HG02852 (cell line): ENCODE results near the gene AHCY.
"Not testable (repeated sequence)": the region's sequence is repeated elsewhere in the genome, so short reads cannot be mapped to it uniquely, and the experiment has no call there.

Experiments used
- ATAC-seq: cut with Tn5 transposase; IDR thresholded peaks from one replicate; pipeline ENCODE4 v1.9.1; 2021; ENCODE audit warnings: mild to moderate bottlenecking, moderate library complexity; ENCODE audit not compliant: unreplicated experiment

Gene AHCY

GRCh38 chr20:34262488-34263288, 40.5 kb downstream of the AHCY start:
- no peak for ATAC-seq

GRCh38 chr20:34260208-34260942, 42.8 kb downstream of the AHCY start:
- no peak for ATAC-seq

GRCh38 chr20:34256629-34257124, 46.5 kb downstream of the AHCY start:
- ATAC-seq, result no peak

- ATAC-seq, result no peak
These were observed 48.2 kb downstream of the AHCY start for GRCh38 chr20:34254979-34255378.

- ATAC-seq, result not testable (repeated sequence)
These were observed 50.6 kb downstream of the AHCY start for GRCh38 chr20:34252431-34253086.

- ATAC-seq, result no peak
These were observed 51.5 kb downstream of the AHCY start for GRCh38 chr20:34251619-34252018.

GRCh38 chr20:34250005-34250404, 53.1 kb downstream of the AHCY start:
- ATAC-seq, result no peak

- ATAC-seq, result no peak
These were observed 53.9 kb downstream of the AHCY start for GRCh38 chr20:34249291-34249690.

- no peak for ATAC-seq
These were observed 57.0 kb downstream of the AHCY start for GRCh38 chr20:34246126-34246626.

GRCh38 chr20:34243377-34243776, 59.8 kb downstream of the AHCY start:
- no peak for ATAC-seq

- no peak for ATAC-seq
These were observed 60.3 kb downstream of the AHCY start for GRCh38 chr20:34242879-34243278.

- not testable (repeated sequence) for ATAC-seq
These were observed 61.1 kb downstream of the AHCY start for GRCh38 chr20:34242015-34242414.

- no peak for ATAC-seq
These were observed 62.2 kb downstream of the AHCY start, which contains the start of gene ASIP for GRCh38 chr20:34240693-34241615. Gene ASIP (plus strand): TSS chr20:34241423. CDS start chr20:34260375, 18,952 bp downstream.

GRCh38 chr20:34240121-34240520, 63.0 kb downstream of the AHCY start:
- no peak for ATAC-seq

GRCh38 chr20:34237942-34238341, 65.2 kb downstream of the AHCY start:
- ATAC-seq, result no peak

GRCh38 chr20:34235875-34236274, 67.3 kb downstream of the AHCY start:
- ATAC-seq, result no peak

- no peak for ATAC-seq
These were observed 69.5 kb downstream of the AHCY start for GRCh38 chr20:34233687-34234086.

GRCh38 chr20:34232494-34233087, 70.6 kb downstream of the AHCY start:
- ATAC-seq, result no peak

- no peak for ATAC-seq
These were observed 71.5 kb downstream of the AHCY start for GRCh38 chr20:34231634-34232033.
